ENCODE data around the gene C22orf31. TPM values are rescaled to one million over a fixed set of nuclear protein-coding genes. Genes with fewer than 3 reads are reported as not detected.

Gene C22orf31
- total RNA-seq, 2 experiments from 2014 or later: not detected

DNA sequence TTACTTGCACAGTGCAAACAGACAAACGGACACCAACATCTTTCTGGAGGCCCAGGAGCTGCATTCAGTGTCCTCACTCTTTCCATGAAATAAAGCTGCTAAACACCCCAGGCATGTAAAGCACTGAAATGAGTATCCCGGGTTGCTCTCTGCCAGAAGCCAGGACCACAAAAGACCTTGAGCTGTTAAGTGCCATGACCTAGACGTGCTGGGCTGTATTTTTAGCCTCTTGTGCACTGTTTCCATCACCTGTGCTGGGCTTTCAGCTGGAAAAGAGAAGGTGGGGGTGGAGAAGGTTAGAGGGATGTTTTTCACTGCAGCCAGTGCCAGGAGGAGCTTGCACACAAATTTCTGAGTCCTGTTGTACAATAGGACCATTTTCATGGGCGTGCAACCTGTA is 7.8 kb upstream of the C22orf31 start:
- intact Hi-C loops (cut with micrococcal nuclease): no loop called here
- TF ChIP-seq CTCF (IDR thresholded peaks at IDR 0.05): no peak
- ATAC-seq: no peak
- ChIA-PET POLR2A (interaction anchor here (1.0 kb wide), 1 partner anchor 179 kb away, joined by 5 read pairs; no protein-coding TSS in a partner anchor), CTCF (interaction anchor here (1.2 kb wide), 1 partner anchor 28 kb away, joined by 3 read pairs; no protein-coding TSS in a partner anchor)
- H3K27ac Mint-ChIP-seq: no peak overlapping the region
- peaks cover 46% of the 10 kb centered on the region for H3K27me3 Mint-ChIP-seq
- H3K4me1 Mint-ChIP-seq (ENCODE audit: low read depth): peaks cover 27% of the 10 kb centered on the region
- H3K9me3 Mint-ChIP-seq: no peaks in the 10 kb centered on the region
- no peaks in the 10 kb centered on the region for H3K36me3 Mint-ChIP-seq (ENCODE audit: low read depth)
- DNase-seq: no peak
- no peak overlapping the region for H3K4me3 Mint-ChIP-seq

GRCh38 chr22:29065468-29066190 is 4.0 kb upstream of the C22orf31 start:
- Mint-ChIP-seq H3K9me3 (no peaks in the 10 kb centered on the region), H3K27me3 (peaks cover 36% of the 10 kb centered on the region), H3K4me3 (no peak overlapping the region), H3K4me1 (ENCODE audit: low read depth) (peaks cover 10% of the 10 kb centered on the region), H3K27ac (no peak overlapping the region), H3K36me3 (ENCODE audit: low read depth) (no peaks in the 10 kb centered on the region)
- DNase-seq (no peak), ATAC-seq (no peak)
- TF ChIP-seq CTCF (IDR thresholded peaks at IDR 0.05): no peak
- CTCF ChIA-PET: interaction anchor here (1.0 to 1.5 kb wide), 4 partner anchors 9 to 180 kb away, joined by 3 to 6 read pairs (median 4); no protein-coding TSS in a partner anchor
- POLR2A ChIA-PET: interaction anchor here (0.6 kb wide), 1 partner anchor 24 kb away, joined by 3 read pairs; no protein-coding TSS in a partner anchor
- intact Hi-C loops (cut with micrococcal nuclease): no loop called here

GRCh38 chr22:29062286-29062821 is 723 bp upstream of the C22orf31 start:
- CTCF ChIA-PET: interaction anchor here (0.8 to 1.4 kb wide), 2 partner anchors 22 to 184 kb away, joined by 3 to 5 read pairs; no protein-coding TSS in a partner anchor

GRCh38 chr22:29060931-29061330 is 700 bp downstream of the C22orf31 start:
- Mint-ChIP-seq H3K9me3 (no peaks in the 10 kb centered on the region), H3K36me3 (ENCODE audit: low read depth) (no peaks in the 10 kb centered on the region), H3K27ac (no peak overlapping the region), H3K4me3 (no peak overlapping the region), H3K27me3 (peaks cover 23% of the 10 kb centered on the region), H3K4me1 (ENCODE audit: low read depth) (peaks cover 6% of the 10 kb centered on the region)
- DNase-seq (no peak), ATAC-seq (no peak)
- no peak for TF ChIP-seq CTCF (IDR thresholded peaks at IDR 0.05)
- ChIA-PET CTCF (no interaction called here), POLR2A (no interaction called here)
- intact Hi-C loops (cut with micrococcal nuclease): no loop called here

More at GRCh38 chr22:29062286-29062821, 723 bp upstream of the C22orf31 start:
- H3K27me3 Mint-ChIP-seq: peaks cover 28% of the 10 kb centered on the region
- H3K4me3 Mint-ChIP-seq: no peak overlapping the region
- no peaks in the 10 kb centered on the region for H3K36me3 Mint-ChIP-seq (ENCODE audit: low read depth)
- DNase-seq (no peak), ATAC-seq (no peak)
- H3K4me1 Mint-ChIP-seq (ENCODE audit: low read depth): peaks cover 10% of the 10 kb centered on the region
- POLR2A ChIA-PET: no interaction called here
- no peaks in the 10 kb centered on the region for H3K9me3 Mint-ChIP-seq
- intact Hi-C loops (cut with micrococcal nuclease): no loop called here
- no peak overlapping the region for H3K27ac Mint-ChIP-seq
- no peak for TF ChIP-seq CTCF (IDR thresholded peaks at IDR 0.05)

DNA sequence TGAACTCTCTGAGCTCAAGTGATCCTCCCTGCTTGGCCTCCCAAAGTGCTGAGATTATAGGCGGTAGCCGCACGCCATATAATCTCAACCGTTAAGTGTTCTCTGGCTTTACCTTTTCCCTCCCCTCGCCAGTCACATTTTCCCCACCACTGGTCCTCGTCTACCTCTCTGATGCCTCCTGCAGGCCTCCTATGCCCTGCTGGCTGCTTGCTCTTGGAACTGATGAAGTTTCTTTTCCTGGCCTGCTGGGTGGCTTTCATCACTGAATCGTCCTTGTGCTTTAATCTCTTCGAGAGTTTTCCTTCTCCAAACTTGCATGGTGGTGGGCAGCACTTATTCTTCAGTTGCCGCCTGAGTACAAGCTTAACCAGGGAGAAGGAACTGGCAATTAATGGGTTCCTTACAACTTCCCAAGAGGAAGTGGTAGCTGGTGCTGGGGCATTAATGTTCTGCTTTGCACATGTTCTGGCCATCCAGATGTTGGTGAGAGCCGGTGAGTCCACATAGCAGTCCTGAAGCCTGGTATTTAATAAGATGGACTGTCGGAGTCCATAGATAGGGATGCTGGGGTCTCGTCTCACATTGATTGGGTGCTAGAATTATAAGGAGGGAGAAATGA is 1.3 kb downstream of the C22orf31 start:
- intact Hi-C loops (cut with micrococcal nuclease): no loop called here
- Mint-ChIP-seq H3K9me3 (no peaks in the 10 kb centered on the region), H3K4me1 (ENCODE audit: low read depth) (peaks cover 3% of the 10 kb centered on the region), H3K27me3 (peaks cover 22% of the 10 kb centered on the region), H3K36me3 (ENCODE audit: low read depth) (no peaks in the 10 kb centered on the region), H3K4me3 (no peak overlapping the region), H3K27ac (no peak overlapping the region)
- ATAC-seq: no peak
- DNase-seq: no peak
- TF ChIP-seq CTCF (IDR thresholded peaks at IDR 0.05): no peak
- POLR2A ChIA-PET: no interaction called here
- CTCF ChIA-PET: no interaction called here

Measured in activated CD8-positive, alpha-beta T cell treated with anti-CD3 and anti-CD28 coated beads for 36 hours (primary cell).